Smooth muscle cell of the pulmonary artery (primary cell): ENCODE data around the gene TFB2M. TPM values are rescaled to one million over a fixed set of nuclear protein-coding genes. Genes with fewer than 3 reads are reported as not detected.

Experiments used
- total RNA-seq: library from RNA; depleted of rRNA; stranded (reverse); fragments of >200 nt; gene quantifications from 2 replicates; pipeline ENCODE4 v1.2.3, GENCODE V29; 2014

The TFB2M gene
- total RNA-seq = 12.2 and 12.6 TPM in 2 replicates

GRCh38 chr1:246566128-246566812 lies at the start of gene TFB2M, which contains the start of gene CNST:
TFB2M (minus strand) TSS chr1:246566261; CDS start chr1:246566138, 123 bp downstream.
CNST (plus strand) TSS chr1:246566456; CDS start chr1:246591563, 25,107 bp downstream.

GRCh38 chr1:246506674-246507481 lies 59.2 kb downstream of the TFB2M start, which contains the start of gene SMYD3:
SMYD3 (minus strand) TSS chr1:246507279.

Other genes with a start within 250 kb of the TFB2M start
- 29.8 and 44.3 TPM in 2 replicates for gene SMYD3, start 59.0 kb downstream of the TFB2M start, total RNA-seq
- 27.5 and 30.2 TPM in 2 replicates for gene CNST, start 195 bp upstream of the TFB2M start, total RNA-seq
- gene SCCPDH, start 158.1 kb upstream of the TFB2M start, total RNA-seq = 37.1 and 41.5 TPM in 2 replicates